Inflammatory macrophage treated with lipopolysaccharide for 4 hours (primary cell): Measurements from ENCODE around the gene SORCS3.

ENCODE experiments used
- DNase-seq: peaks from one replicate; pipeline ENCODE4 v3.0.0-alpha.2; 2020

Gene SORCS3

DNA sequence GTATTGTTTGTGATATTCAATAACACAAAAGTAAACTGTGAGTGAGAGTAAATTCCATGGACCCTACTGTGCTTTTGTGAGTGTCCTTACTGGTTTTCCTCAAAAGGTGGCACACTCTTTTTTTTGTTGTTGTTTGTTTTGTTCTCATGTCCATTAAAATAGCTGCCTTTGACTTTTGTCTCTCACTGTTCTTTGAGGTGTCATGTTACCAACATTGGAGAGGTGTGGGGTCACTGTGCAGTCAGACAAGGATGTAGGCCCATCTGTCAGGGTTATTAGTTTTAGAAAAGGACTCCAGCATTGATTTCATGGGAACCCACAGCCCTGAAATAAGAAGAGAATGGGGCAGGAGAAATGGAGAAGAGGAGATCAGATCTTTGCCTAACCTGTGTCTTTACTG, 383.1 kb downstream of the SORCS3 start:
- no peak for DNase-seq

DNA sequence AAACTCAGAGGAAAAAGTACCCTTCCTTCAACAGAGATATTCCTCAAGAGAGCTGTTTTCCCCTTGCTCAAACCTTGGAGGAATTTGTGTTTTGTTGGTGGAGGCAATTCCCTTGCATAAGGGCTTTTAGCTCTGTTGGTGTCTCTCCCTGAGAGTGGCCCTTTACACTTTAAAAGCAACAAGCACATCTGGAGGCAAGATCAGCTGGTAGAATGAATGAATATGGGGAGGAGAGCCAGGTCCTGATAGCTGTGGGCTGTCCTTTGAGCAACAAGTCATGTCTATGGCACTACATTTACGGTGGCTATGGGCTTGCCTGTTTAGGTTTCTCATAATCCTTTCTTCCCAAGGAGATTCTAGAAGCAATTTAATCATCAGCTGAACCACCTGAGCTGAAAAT, 384.0 kb downstream of the SORCS3 start:
- DNase-seq, result no peak

DNA sequence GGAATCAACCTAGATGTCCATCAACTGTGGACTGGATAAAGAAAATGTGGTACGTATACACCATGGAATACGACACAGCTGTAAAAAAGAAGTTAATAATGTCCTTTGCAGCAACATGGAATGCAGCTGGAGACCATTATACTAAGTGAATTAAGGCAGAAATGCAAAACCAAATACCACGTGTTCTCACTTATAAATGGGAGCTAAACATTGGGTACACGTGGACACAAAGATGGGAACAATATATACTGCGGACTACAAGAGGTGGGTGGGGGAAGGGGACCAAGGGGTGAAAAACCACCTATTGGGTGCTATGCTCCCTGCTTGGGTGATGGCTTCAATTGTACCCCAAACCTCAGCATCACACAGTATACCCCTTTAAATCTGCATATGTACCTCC, 385.5 kb downstream of the SORCS3 start:
- DNase-seq, result no peak

DNA sequence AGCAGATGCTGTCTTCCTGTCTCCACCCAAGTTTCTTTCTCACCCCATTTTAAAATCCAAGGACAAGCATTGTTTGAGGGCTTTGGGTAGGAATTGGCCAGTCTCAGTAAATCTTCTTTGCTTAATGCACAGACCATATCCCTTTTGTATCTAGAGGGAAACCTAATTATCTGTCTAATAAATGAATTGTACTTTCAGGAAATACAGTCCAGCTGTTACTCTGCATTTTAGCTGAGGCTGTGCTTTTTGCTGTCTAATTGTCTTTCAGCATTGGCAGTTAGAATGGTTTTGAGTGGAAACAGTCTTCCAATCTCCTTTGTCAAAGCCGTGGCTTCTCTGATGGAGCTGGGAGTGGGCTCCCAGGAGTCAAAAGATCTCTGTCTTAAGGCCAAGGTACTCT, 388.2 kb downstream of the SORCS3 start:
- DNase-seq, result no peak

DNA sequence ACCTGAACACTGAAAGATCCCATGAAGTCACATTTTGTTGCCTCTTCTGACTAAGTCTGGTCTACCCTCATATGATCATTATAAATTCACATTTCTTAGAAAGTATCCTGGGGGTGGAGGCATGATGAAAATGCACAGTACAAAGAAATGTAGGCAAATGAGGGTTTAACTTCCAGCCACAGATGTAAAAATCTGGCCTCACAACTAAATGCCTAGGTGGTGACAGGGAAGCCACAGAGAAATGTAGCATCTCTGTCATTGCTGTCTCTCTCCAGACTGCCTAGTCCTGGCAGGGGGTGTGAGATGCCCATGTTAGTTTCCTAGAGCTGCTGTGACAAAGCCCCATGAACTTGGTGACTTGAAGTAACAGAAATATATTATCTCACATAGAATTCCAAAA, 395.9 kb downstream of the SORCS3 start:
- no peak for DNase-seq

DNA sequence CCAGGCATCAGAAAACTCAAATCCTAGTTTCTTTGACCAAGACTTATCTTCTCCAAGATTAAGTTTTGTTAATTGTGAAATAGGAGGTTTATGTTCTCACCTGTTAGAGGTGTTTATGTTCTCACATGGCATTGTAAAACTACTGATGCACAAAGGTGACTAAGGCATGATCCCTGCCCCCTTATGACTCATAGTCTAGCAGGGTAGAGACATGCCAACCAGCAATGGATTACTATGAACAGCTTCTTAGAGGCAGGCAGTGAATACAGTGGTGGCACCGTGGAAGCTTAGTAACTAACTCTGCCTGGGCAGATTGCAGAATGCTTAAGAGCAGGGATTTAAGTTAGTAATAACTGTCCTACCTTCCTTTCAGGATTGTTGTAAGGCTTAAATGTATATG, 400.9 kb downstream of the SORCS3 start:
- no peak for DNase-seq

DNA sequence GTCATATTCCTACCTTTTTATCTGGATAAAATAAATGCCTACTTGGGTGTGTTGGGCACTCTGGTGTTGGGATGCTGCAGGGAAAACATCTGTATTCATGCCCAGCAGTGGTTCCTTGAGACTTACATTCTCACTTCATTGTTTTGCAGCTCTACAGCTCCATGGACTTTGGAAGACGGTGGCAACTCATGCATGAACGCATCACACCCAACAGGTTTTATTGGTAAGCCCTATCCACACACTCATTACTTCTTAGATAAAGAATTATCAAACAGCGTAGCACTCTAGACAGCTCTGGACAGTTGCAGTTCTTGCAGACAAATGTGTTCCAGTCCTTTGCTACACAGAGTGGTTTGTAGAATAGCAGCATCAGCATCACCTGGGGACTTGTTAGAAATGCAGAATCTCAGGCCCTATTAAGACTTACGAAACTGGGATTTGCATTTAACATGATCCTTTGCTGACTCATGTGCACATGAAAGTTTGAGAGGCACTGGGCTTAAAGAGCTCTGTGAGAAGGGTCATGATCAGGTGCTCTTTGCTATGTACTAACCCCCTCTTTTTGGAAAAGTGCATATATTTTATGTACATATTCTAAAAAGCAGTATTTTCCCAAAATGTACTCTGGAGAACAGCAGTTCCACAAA, 401.9 kb downstream of the SORCS3 start:
- no peak for DNase-seq

DNA sequence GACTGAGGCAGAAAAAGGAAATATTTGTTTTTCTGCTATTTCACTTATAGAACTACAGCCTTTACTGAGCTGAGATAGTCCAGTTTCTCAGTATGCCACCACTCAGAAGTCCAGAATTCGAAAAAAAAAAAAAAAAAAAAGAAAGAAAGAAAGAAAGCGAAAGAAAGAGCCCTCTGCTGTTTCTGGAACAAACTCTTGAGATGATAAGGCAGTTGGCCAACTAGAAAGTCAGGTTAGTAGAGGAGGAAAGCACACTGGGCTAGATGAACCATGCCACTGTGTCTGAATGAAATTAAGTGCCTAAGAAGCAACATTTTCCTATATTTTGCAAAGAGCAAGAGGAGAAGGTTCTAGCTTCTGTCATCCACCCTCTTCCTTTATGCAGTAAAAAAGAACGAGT, 403.8 kb downstream of the SORCS3 start:
- no peak for DNase-seq

DNA sequence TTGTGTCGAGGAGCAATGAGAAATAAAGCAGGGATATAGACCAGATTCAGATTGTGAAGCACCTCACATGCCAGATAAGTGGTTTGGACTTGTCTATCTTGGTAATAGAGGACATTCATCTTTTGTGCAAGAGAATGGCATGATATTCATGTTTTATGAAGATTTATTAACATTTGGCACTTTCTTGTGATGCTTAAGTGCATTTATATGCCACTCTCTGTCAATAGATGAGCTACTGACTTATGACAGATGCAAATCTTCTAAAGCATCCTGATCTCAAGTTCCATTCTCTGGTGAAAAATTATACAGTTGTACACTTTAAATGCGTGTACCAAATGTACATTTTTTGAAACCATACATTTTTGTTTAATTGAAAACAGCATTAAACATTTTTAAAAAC, 415.3 kb downstream of the SORCS3 start:
- DNase-seq, result no peak

DNA sequence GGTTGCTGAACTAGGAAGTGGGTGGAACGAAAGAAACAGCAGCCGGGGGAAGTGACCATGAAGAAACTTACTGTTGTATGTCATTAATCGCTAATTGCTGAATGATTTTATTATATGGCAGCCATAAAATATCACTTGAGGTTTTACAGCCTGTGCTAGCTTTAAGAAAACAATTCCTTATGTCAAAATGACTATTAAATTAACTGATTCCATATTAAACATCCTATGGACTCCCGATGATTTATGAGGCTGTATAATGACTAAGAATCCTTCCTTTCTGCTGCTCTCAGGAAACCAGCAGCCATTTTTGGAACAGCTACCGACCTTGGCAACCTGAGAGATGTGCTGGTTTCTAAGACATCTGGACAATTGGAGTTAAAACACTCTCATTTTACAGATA, 421.9 kb downstream of the SORCS3 start:
- DNase-seq, result no peak

DNA sequence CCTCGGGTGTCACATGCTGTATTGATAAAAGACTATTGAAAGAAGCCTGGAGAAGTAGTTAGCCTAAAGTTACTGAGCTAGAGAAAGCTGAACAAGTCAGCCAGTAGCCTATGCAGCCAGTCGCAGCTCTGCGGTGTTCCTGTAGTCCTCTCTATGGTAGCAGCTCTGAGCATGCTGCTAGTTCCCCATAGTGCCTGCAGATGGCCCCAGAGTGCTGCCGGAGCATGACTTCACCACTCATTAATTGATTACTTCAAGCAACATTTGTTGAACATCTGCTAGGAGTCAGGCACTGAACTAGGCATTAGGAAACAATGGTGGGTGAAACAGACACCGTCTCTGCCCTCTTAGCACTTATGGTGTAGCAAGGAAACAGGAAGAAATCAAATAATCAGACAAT, 422.7 kb downstream of the SORCS3 start:
- DNase-seq, result no peak

DNA sequence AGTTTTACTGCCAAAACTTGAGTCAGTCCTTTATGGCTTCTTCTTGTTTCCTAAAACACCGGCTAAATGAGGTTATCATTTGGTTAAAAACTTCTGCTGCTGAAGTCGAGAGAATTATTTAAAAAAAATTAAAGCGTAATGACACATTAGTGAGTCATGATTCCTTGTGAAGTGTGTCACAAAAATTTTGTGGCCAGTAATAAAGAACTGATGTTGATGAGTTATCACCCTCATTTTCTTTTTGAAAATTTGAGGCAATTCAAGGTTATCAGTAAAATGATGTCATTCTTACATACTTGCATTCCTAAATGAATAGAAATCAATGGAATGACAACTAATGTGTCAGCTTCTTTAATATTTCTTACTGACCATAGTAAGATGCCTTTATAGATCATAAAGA, 427.4 kb downstream of the SORCS3 start:
- DNase-seq, result no peak

DNA sequence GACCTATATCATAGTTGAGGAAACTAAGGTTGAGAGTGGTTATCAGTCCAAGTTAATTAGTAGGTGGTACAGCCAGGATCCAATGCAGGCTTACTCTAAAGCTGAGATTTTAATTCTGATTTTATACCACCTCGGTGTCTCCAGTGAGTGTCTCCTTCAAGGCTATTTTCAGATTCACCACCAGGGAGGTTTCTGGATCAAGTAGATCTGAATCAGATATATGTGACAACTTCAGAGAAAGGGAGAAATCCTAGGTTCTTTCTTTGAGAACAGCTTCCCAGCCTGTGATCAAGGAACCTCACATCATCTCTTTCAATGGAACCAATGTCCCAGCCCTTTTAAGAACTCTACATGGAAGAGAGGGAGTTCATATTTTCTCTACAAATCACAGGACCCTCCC, 429.2 kb downstream of the SORCS3 start:
- no peak for DNase-seq

DNA sequence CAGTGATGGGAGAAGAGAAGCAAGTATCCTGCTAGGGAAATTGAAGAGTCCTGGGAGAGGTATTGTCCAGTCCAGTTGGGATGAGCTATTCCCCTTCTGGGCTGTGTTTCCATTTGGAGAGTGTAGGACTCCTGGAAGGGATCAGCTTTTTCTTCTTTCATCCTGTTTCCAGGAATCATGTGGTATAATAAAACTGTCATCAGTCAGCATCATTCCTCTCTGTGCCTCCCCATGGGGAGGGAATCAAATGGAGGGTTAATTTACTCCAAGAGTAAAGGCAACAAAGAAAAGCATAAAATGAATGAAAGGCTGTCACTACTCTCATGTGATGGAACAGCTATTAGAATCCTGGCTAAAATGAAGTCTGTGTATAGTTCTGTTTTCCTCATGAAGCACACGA, 429.9 kb downstream of the SORCS3 start:
- no peak for DNase-seq

DNA sequence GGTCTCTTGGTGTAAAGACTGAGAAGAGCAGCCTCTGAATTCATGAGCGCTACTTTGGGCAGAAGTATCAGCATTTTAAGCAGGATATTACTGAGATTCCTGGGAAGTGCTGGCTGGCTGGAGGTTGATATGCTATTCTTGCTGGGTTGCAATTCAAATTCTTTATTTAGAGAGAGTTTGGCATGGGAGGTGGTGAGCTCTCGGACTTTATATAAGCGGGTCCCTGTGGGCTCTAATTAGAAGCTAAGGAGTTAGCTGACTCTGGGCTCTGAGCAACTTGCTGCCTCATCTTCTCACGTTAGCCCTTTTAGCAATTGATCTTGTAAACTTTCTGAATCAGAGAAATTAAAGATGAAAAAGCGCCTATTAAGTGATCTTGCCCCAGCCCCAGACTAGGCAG, 430.9 kb downstream of the SORCS3 start:
- no peak for DNase-seq

DNA sequence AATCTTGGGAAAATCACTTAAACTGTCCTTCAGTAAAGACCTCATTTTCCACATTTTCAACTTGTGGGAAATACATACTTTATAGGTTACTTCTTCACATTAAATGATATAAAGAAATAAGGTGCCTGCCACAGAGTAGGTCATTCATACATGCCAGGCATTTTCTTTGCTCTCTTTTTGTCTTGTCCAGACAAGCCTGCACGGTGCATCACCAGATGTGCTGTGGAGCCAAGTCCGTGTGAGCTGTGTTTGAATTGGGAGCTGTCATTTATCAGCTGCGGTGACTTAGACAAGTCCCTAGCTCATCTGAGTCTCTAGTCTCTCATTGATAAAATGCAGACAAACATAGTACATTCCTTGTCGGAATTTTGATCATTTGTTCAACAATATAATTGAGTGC, 432.9 kb downstream of the SORCS3 start:
- no peak for DNase-seq

DNA sequence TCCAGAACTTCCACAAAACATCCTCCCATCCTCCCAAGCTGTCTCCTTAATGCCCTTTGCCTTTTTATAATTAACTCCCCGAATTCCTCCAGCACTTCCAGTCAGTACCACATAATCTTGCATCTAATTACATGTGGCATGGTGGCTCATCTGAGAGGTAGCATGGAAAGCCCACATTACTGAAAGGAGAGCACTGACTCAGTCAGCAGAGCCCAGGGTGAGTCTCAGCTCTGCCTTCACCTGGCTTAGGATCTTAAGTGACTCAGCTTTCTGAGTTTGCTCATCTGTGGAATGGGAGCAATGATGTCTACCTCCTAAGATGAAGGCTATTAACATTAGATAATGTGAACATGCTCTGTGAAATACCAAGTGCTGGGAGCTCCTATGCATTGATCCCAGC, 433.9 kb downstream of the SORCS3 start:
- DNase-seq, result no peak

DNA sequence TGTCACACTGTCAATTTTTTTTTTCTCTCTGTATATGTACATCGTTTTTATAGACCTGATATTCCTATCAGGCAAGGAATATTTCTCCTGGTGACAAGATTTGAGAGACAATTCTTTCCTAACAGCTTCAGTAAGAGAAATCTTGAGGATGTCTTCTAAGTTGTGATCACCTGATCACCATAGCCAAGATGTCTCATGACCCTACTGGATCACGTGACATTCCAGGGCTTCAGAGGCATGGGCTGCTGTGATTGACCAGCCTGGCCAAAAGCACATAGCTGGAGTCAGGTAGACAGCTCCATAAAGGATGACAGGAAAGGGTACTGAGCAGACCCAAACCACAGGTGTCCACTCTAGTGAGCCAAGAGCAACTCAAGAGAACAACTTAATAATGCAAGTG, 444.9 kb downstream of the SORCS3 start:
- no peak for DNase-seq

DNA sequence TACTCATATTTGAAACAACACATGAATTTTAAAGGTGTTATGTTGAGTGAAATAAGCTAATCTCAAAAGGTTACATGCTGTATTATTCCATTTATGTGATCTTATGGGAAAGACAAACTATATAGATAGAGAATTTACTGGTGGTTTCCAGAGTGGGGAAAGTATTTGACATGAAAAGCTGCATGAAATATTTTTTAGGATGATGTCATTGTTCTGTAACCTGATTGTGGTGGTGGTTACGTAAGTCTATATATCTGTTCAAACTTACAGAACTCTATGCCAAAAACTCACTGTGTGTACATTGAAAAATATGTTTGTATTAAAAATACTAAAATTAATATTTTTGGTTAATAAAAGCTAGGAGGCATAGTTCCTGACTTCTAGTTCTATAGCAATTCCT, 453.0 kb downstream of the SORCS3 start:
- no peak for DNase-seq

DNA sequence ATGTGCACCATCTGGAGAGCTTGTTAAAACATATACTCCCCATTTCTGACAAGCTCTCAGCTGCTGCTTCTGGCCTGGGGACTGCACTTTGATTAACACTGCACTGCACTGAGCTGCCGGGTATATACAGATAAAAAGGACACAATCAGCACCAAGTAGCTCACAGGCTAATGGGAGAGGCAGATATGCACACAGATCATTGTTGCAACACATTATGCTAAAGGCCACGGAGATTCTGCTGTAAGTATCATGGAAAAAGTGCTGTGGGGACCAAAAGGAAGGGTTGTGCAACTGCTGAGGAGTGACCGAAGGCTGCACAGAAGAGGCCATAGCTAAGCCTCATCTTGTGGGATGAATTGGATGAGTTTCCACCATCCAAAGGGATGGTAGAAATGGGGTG, 455.2 kb downstream of the SORCS3 start:
- no peak for DNase-seq

DNA sequence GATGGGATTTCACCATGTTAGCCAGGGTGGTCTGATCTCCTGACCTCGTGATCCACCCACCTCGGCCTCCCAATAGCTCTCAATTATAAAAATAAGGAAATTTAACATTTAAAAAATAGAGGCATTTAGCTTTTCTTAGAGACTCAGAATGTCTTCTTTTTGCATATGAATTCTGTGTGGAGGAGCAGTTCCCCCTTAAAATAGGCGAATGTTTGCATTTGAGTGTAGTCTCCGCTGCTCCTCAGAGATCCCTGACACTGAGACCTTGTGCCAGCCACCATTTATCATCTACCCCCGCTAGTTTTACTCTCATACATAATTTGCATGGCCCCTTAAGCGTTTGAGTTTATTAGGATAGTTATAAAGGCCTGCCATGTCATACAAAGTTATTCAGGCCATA, 461.9 kb downstream of the SORCS3 start:
- no peak for DNase-seq

DNA sequence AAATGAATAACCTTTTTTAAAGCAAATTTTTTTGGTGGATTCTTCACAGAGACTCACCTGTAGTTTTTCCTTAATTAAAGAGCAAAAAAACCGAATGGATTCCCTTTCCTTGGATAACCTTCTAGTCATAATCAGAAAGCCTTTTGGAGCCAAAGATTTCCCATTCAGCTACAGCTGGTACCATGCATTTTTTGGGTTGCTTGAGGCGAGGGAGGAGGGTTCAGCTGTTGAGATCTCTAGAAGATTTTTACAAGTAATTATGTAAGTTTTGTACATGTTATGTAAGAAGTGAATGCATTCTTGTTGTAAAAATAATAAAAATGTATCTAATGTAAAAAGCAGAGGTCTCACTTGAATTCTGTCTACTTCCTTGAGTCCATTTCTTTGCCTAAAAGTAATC, 463.2 kb downstream of the SORCS3 start:
- DNase-seq, result no peak

DNA sequence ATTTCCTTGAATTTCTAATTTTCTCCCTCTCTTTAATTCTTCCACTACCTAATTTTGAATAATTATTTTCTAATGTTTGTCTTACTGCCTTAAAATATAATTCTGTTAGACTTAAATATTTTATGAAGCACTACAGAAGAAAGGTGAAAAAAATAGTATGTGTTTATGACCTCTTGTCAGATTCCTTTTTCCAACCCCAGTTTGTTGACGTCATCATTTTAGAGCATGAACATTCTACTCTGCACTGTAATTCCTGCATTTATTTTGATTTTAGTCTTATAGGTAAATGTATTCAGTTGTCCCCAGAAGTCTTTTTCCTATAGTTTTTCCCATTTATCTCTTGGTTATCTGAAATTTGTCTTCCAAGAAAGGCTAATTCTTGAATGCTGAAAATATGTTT, 468.1 kb downstream of the SORCS3 start:
- DNase-seq, result no peak

DNA sequence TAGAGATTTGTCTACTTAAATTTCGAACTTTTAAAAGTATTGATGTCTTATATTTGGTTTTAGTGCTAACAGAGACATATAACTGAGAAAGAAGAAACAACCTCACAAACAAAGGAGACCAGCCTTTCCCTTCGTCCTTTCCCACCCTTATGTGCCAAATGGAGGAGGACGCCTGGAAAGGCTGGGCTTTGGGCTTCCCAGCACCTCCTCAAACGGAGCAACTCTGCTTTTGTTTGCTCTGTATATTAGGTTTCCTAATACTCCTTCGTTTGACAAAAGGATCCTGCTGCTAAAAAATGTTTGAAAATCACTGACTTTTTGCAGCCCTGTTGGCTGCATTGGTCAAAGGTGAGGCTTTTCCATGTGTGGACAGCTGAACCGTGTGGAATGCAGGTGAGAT, 471.8 kb downstream of the SORCS3 start:
- no peak for DNase-seq

DNA sequence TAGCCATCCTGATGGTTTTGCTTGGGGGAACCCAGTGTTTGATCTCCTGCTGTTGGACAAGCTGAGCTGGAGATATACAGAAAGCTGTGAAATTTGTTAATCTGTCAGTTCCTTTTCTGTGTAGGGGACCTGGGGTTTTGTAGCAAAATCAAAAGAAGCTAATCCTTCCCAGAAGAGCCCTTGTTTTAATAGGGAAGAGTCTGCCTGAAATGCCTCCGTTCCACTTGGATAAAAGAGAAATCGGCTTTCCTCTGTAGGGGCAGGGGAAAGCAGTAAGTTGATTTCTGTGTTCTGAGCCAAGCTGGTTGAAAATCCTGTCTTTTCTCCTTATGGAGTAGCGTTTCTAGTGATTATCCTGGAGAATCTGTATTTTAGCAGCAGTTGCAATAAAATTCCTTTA, 472.6 kb downstream of the SORCS3 start:
- no peak for DNase-seq

DNA sequence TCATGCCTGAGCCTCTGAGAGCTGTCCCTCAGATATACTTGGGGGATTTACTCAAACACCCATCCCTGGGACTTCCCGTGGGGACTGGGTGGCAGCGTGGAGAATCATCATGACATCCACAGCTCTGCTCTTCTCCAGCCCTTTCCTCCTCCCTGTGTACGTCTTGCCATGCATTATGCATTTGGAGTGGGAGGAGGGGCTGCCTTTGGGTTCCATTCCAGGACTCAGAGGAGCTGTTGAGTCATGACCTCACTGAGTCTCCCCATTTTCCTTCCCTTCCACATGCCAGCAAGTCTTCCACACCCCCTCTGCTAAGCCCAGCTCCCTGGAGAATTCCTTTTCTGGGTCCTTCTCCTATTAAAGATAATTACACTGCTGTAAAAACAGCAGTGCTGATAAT, 480.7 kb downstream of the SORCS3 start:
- no peak for DNase-seq
